SK-N-SH treated with all-trans-retinoic acid at 6 μM for 48 hours (cell line): Measurements from ENCODE around the gene SIGLEC5.

Experiments used
- ATAC-seq: fragments of 200-7000 bp; cut with Tn5 transposase; 3 replicates; pipeline ENCODE4 v1.9.1; 2020; ENCODE audit warnings: mild to moderate bottlenecking, moderate library complexity
- ARNTL ChIP-seq: fragments of 450-650 bp; formaldehyde crosslinking; IDR thresholded peaks from 2 replicates; pipeline ENCODE4 v1.5.0; 2020; ENCODE audit warnings: low read depth, mild to moderate bottlenecking, moderate library complexity, borderline replicate concordance
- BACH2 ChIP-seq: fragments of 250-450 bp; sonication (Bioruptor Pico); IDR thresholded peaks from 2 replicates; pipeline ENCODE4 v1.9.0; 2021; ENCODE audit warnings: mild to moderate bottlenecking, borderline replicate concordance
- CSDC2 ChIP-seq: fragments of 250-450 bp; sonication (Bioruptor Pico); IDR thresholded peaks from 2 replicates; pipeline ENCODE4 v1.5.0; 2020; ENCODE audit warnings: mild to moderate bottlenecking, moderate library complexity
- ESRRG ChIP-seq: fragments of 250-450 bp; sonication (Bioruptor Pico); IDR thresholded peaks from 2 replicates; pipeline ENCODE4 v1.6.1; 2021; ENCODE audit warnings: mild to moderate bottlenecking
- GLIS3 ChIP-seq: fragments of 250-450 bp; sonication (Bioruptor Pico); IDR thresholded peaks from 2 replicates; pipeline ENCODE4 v1.5.0; 2020; ENCODE audit warnings: mild to moderate bottlenecking, moderate library complexity
- ISL1 ChIP-seq: fragments of 250-450 bp; sonication (Bioruptor Pico); IDR thresholded peaks from 2 replicates; pipeline ENCODE4 v2.1.2; 2022; ENCODE audit warnings: mild to moderate bottlenecking, moderate library complexity
- OSR1 ChIP-seq: fragments of 250-450 bp; sonication (Bioruptor Pico); IDR thresholded peaks from 2 replicates; pipeline ENCODE4 v1.8.0; 2022; ENCODE audit warnings: moderate library complexity, mild to moderate bottlenecking, inconsistent platforms
- PPARA ChIP-seq: fragments of 250-450 bp; sonication (Bioruptor Pico); IDR thresholded peaks from 2 replicates; pipeline ENCODE4 v1.5.0; 2020; ENCODE audit warnings: mild to moderate bottlenecking, borderline replicate concordance
- RARB ChIP-seq: fragments of 250-450 bp; sonication (Bioruptor Pico); IDR thresholded peaks from 2 replicates; pipeline ENCODE4 v1.8.0; 2021; ENCODE audit warnings: mild to moderate bottlenecking, moderate library complexity
- SNAI2 ChIP-seq: fragments of 250-450 bp; sonication (Bioruptor Pico); IDR thresholded peaks from 2 replicates; pipeline ENCODE4 v1.5.0; 2020; ENCODE audit warnings: mild to moderate bottlenecking, moderate library complexity
- TCF4 ChIP-seq: fragments of 250-450 bp; sonication (Bioruptor Pico); IDR thresholded peaks from 2 replicates; pipeline ENCODE4 v1.8.0; 2021; ENCODE audit warnings: mild to moderate bottlenecking, moderate library complexity, borderline replicate concordance
- TOX ChIP-seq: fragments of 250-450 bp; sonication (Bioruptor Pico); IDR thresholded peaks from 2 replicates; pipeline ENCODE4 v1.8.0; 2021; ENCODE audit warnings: mild to moderate bottlenecking, moderate library complexity, borderline replicate concordance
- ZC3H10 ChIP-seq: fragments of 250-450 bp; sonication (Bioruptor Pico); IDR thresholded peaks from 2 replicates; pipeline ENCODE4 v1.5.1; 2021; ENCODE audit warnings: mild to moderate bottlenecking, moderate library complexity
- ZFP3 ChIP-seq: fragments of 250-450 bp; sonication (Bioruptor Pico); IDR thresholded peaks from 2 replicates; pipeline ENCODE4 v1.5.0; 2020; ENCODE audit warnings: mild to moderate bottlenecking, moderate library complexity
- ZNF565 ChIP-seq: fragments of 450-650 bp; formaldehyde crosslinking; conservative IDR thresholded peaks from 2 replicates; pipeline ENCODE4 v1.5.0; 2020; ENCODE audit warnings: low read depth, mild to moderate bottlenecking, moderate library complexity
- ZNF70 ChIP-seq: fragments of 450-650 bp; formaldehyde crosslinking; IDR thresholded peaks from 2 replicates; pipeline ENCODE4 v1.5.0; 2020; ENCODE audit warnings: mild to moderate bottlenecking, moderate library complexity
- ZNF8 ChIP-seq: fragments of 450-650 bp; formaldehyde crosslinking; IDR thresholded peaks from 2 replicates; pipeline ENCODE4 v1.5.0; 2020; ENCODE audit warnings: mild to moderate bottlenecking, moderate library complexity
- TF ChIP-seq, protein P1 (sequence below): fragments of 250-450 bp; sonication (Bioruptor Pico); IDR thresholded peaks from 2 replicates; pipeline ENCODE4 v1.5.0; 2020; ENCODE audit warnings: mild to moderate bottlenecking, moderate library complexity
- TF ChIP-seq, protein P2 (sequence below): fragments of 250-450 bp; sonication (Bioruptor Pico); IDR thresholded peaks from 2 replicates; pipeline ENCODE4 v1.8.0; 2021; ENCODE audit warnings: low read depth, mild to moderate bottlenecking, moderate library complexity, borderline replicate concordance
- TF ChIP-seq, protein P3 (sequence below): fragments of 250-450 bp; sonication (Bioruptor Pico); IDR thresholded peaks from 2 replicates; pipeline ENCODE4 v1.5.1; 2021; ENCODE audit warnings: mild to moderate bottlenecking, moderate library complexity

The SIGLEC5 gene

DNA sequence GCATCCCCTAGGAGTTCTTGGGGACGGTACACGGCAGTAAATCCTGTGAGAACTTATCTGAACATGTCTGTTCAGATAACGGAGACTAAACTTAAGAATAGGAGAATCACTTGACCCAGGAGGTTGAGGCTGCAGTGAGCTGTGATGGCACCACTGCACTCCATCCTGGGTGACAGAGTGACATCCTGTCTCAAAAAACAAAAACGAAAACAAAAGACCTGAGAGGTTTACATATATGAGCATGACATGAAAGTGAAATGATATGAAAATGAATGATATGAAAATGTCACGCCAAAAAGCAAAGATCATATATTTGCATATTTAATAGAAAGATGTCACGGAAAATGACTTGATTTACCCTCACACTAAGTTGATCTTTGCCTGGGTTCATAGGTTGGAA is 53.4 kb downstream of the SIGLEC5 start:
- no peak for ATAC-seq
- TF ChIP-seq RARB (CRISPR knock-in tag) (no peak), CSDC2 (no peak), ZNF8 (CRISPR knock-in tag) (no peak)
- TF ChIP-seq, all 23 proteins: peak for 0

DNA sequence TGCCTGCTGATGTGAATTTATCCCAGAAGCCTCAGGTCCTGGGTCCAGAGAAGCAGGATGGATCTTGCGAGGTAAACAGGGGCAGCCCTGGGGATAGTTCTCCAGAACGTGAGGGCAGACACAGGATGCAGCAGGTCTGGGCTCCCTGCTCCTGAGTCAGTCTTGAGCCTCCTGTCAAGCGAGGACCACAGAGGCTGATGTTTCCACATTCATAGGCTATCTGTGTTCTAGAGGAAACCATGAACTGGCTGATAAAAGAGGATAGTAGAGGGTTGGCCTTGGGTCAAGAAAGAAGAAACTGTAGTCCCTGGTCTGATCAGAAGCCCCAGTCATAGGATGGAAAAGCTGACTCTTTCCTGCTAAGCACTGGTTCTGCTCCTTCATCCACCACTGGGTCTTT is 56.9 kb downstream of the SIGLEC5 start:
- no peak for ATAC-seq
- TF ChIP-seq, protein P1, sequence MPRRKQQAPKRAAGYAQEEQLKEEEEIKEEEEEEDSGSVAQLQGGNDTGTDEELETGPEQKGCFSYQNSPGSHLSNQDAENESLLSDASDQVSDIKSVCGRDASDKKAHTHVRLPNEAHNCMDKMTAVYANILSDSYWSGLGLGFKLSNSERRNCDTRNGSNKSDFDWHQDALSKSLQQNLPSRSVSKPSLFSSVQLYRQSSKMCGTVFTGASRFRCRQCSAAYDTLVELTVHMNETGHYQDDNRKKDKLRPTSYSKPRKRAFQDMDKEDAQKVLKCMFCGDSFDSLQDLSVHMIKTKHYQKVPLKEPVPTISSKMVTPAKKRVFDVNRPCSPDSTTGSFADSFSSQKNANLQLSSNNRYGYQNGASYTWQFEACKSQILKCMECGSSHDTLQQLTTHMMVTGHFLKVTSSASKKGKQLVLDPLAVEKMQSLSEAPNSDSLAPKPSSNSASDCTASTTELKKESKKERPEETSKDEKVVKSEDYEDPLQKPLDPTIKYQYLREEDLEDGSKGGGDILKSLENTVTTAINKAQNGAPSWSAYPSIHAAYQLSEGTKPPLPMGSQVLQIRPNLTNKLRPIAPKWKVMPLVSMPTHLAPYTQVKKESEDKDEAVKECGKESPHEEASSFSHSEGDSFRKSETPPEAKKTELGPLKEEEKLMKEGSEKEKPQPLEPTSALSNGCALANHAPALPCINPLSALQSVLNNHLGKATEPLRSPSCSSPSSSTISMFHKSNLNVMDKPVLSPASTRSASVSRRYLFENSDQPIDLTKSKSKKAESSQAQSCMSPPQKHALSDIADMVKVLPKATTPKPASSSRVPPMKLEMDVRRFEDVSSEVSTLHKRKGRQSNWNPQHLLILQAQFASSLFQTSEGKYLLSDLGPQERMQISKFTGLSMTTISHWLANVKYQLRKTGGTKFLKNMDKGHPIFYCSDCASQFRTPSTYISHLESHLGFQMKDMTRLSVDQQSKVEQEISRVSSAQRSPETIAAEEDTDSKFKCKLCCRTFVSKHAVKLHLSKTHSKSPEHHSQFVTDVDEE (CRISPR knock-in tag) = no peak
- TF ChIP-seq, protein P2, sequence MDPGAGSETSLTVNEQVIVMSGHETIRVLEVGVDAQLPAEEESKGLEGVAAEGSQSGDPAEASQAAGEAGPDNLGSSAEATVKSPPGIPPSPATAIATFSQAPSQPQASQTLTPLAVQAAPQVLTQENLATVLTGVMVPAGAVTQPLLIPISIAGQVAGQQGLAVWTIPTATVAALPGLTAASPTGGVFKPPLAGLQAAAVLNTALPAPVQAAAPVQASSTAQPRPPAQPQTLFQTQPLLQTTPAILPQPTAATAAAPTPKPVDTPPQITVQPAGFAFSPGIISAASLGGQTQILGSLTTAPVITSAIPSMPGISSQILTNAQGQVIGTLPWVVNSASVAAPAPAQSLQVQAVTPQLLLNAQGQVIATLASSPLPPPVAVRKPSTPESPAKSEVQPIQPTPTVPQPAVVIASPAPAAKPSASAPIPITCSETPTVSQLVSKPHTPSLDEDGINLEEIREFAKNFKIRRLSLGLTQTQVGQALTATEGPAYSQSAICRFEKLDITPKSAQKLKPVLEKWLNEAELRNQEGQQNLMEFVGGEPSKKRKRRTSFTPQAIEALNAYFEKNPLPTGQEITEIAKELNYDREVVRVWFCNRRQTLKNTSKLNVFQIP (CRISPR knock-in tag) = no peak
- TF ChIP-seq GLIS3 (CRISPR knock-in tag) = no peak
- no peak for TF ChIP-seq ZNF565 (CRISPR knock-in tag)
- TF ChIP-seq RARB (CRISPR knock-in tag) = no peak
- no peak for TF ChIP-seq ZFP3
- TF ChIP-seq ISL1 (CRISPR knock-in tag) = no peak
- no peak for TF ChIP-seq ESRRG

DNA sequence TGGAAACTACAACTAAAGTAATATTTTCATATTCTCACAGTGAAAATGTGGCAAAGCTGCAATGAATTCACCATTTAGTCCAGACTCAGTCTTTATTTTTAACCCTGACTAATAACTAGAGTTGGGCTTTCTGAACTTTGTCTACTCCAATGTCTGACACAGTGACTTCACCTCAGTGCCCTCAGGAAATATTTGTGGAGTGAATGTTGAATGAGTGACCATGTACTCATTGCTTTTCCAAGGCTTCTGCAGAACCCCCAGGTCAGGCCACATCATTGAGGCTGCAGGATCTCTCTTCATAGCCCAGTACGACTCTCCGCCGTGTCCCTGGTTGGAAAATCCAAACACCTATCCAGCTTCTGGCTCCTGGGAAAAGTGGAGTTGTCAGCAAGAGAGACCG is 57.3 kb downstream of the SIGLEC5 start:
- no peak for ATAC-seq
- TF ChIP-seq ISL1 (CRISPR knock-in tag) (no peak), ZFP3 (no peak), ZNF70 (CRISPR knock-in tag) (no peak)

DNA sequence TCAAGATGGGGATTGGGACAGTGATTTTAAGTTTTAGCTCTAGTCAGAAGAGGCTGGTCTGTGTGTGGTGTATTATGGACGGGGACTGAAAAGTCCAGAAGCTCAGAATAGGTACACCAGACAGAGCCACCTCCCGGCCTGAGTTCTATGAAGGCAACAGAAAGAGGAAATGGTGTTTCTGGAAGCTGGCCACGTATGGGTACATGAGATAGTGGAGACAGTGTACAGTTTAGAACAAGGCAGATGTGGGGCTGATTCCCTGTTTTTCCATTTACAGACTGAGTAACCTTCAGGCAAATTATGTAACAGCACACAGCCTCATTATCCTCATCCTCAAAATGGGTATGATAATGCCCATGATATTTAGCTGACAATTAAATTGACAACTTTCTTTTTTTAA is 57.8 kb downstream of the SIGLEC5 start:
- ATAC-seq = no peak
- TF ChIP-seq ZNF565 (CRISPR knock-in tag) (no peak), SNAI2 (CRISPR knock-in tag) (no peak), TOX (no peak), ZNF8 (CRISPR knock-in tag) (no peak), TCF4 (CRISPR knock-in tag) (no peak), PPARA (no peak), BACH2 (no peak), ZFP3 (no peak), ESRRG (no peak), ZC3H10 (CRISPR knock-in tag) (no peak), RARB (CRISPR knock-in tag) (no peak), ARNTL (CRISPR knock-in tag) (no peak), ISL1 (CRISPR knock-in tag) (no peak), OSR1 (CRISPR knock-in tag) (no peak), CSDC2 (no peak)
- TF ChIP-seq, protein P3, sequence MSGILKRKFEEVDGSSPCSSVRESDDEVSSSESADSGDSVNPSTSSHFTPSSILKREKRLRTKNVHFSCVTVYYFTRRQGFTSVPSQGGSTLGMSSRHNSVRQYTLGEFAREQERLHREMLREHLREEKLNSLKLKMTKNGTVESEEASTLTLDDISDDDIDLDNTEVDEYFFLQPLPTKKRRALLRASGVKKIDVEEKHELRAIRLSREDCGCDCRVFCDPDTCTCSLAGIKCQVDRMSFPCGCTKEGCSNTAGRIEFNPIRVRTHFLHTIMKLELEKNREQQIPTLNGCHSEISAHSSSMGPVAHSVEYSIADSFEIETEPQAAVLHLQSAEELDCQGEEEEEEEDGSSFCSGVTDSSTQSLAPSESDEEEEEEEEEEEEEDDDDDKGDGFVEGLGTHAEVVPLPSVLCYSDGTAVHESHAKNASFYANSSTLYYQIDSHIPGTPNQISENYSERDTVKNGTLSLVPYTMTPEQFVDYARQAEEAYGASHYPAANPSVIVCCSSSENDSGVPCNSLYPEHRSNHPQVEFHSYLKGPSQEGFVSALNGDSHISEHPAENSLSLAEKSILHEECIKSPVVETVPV (CRISPR knock-in tag) = no peak
- TF ChIP-seq, protein P1 (CRISPR knock-in tag) = no peak
- TF ChIP-seq, protein P2 (CRISPR knock-in tag) = no peak
